ENCODE measurements around the gene UAP1L1. TPM values are rescaled to one million over a fixed set of nuclear protein-coding genes. Genes with fewer than 3 reads are reported as not detected.
"Not testable (repeated sequence)": the region's sequence is repeated elsewhere in the genome, so short reads cannot be mapped to it uniquely, and the experiment has no call there.

UAP1L1 gene
- total RNA-seq, 1 experiment from 2014 or later: 15.6 TPM

DNA sequence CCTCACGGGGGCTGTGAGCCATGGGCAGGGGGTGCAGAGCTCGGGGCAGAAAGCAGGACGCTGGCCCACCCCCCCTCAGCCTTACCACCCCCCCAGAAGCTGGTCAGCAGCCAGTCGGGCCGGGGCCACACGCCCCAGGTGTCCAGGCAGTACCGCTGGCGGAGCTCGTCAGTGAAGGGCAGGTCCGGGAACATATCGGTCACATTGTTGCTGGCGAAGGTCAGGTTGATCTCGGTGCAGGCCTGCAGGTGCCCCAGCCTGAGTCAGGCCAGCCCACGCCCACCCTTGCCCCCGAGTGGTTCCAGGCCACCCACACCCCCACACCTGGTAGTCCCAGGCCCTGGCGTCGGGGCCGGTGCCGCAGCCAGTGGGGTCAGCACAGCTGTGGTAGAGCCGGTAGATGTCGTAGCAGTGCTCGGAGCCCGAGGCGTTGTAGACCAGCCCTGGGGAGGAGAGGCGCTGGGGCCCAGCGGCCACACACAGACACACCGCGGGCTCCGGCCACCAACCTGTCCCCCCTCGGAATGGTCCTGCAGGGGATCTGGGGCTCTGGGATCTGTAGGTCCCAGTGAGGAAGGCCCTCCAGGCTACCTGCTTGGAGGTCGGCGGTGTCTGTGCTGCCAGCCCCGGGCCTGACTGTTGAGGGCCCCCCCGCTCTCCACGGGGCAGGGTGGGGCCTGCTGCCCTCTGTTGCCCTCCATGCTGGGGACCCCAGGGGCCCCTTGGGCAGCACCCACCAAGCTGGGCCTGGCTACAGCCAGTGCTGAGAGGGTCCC is 34.7 kb downstream of the UAP1L1 start:
- no peak for DNase-seq (ENCODE audit: low read depth)

DNA sequence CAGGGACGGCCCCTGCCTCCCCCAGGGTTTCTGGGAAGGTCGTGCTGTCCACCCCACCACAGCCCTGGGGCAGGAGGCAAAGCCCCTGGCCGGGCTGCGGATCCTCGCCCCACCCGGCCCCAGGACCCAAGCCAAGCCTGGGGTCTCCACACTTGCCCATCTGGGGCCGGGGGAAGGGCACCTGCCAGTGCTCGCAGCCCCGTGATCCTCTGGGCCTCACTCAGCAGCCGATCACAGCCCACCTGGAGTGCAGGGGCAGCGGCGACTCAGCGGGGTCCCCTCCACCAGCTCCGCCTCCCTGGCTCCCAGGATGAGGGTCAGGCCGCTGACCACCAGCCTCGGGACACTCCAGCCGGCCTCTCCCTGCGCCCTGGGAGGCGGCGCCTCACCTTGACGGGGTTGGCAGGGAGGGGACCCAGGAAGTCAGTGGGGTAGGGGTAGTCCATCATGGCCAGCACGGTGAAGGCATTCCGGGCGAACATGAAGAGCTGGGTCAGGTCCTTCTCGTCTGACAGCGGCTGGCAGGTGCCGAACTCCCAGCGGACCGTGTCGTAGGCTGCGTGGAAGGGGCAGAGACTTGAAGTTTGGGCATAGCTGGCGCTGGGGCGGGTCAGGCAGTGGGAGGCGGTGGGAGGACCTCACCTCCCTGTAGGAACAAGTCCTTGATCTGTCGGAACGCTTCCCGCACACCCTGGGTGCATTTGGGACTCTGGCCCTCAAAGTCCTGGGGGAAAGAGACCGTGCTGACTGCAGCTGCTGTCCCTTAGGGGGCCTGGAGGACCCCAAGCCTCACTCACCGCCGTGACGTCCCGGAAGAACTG is 35.5 kb downstream of the UAP1L1 start:
- DNase-seq (ENCODE audit: low read depth): no peak

- DNase-seq (ENCODE audit: low read depth): no peak
These were observed 36.3 kb downstream of the UAP1L1 start for GRCh38 chr9:137113385-137114159.

DNA sequence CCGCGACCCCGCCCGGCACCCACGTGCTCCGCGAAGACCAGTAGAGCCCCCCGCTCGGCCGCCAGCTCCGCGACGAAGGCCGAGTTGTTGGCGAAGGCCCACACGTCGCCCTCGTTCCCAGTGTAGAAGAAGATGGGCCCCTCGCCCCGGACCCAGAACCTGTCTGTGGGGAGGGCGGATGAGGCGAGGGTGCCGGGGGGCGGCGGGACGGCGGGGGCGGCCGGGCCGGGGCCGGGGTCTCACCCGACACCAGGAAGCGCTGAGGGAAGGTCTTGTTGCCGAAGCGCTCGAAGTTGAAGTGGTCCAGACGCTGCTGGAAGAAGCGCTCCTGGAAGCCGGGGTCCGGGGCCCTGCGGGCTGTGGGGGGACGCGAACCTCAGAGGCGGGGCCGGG is 36.9 kb downstream of the UAP1L1 start:
- no peak for DNase-seq (ENCODE audit: low read depth)

GRCh38 chr9:137114613-137115393 is 37.5 kb downstream of the UAP1L1 start, which contains the start of gene DPP7:
TSS of gene DPP7 (minus strand) at chr9:137114733. CDS start at chr9:137114713, 20 bp downstream.
- no peak for DNase-seq (ENCODE audit: low read depth)

DNA sequence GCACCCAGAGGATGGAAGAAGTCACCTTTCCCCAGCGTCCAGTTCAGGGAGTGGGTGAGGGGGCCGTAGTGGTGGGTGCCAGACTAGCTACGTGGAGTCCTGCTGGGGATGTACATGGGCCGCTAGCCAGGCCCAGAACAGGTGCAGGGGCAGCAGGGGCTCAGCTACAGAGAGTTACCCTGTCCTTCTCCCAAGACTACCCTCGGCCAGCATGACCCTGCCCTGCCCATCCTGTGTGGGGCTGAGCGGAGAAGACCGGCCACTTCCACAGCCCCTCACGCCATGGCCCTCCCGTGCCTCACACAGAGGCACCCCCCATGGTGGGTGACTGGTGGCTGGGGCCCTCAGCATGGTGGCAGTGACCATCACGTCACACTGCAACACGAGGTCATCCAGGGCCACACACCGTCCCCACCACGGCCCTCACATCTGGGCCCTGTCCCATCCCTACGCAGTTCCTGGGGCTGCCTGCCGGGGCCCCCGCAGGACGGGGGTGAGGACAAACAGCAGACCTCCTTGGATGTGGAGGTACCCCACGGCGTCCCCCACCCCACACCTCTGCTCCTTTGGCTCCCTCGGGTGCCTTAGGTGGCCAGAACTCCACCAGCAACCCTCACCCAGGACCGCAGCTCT is 38.2 kb downstream of the UAP1L1 start:
- DNase-seq (ENCODE audit: low read depth): no peak

DNA sequence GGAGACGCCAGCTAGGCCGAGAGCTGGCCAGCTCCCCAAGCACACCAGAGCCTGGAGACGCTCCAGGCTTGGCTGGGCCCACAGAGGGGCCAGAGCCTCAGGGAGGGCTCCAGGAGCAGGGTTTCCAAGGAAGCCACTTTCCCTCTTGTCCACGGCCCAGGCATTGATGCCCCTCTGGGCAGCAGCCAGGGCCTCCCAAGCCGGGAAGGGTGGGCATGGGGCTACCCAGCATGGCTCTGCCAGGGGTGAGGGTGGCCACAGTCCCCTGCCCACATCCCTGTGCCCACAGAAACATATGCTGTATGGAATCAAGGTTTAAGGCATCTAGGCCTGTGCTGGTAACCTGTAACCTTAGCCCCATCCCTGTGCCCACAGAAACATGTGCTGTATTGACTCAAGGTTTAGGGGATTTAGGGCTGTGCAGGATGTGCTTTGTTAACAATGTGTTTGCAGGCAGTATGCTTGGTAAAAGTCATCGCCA is 38.8 kb downstream of the UAP1L1 start:
- DNase-seq (ENCODE audit: low read depth): no peak

GRCh38 chr9:137116728-137117127 is 39.4 kb downstream of the UAP1L1 start:
- DNase-seq (ENCODE audit: low read depth): no peak

DNA sequence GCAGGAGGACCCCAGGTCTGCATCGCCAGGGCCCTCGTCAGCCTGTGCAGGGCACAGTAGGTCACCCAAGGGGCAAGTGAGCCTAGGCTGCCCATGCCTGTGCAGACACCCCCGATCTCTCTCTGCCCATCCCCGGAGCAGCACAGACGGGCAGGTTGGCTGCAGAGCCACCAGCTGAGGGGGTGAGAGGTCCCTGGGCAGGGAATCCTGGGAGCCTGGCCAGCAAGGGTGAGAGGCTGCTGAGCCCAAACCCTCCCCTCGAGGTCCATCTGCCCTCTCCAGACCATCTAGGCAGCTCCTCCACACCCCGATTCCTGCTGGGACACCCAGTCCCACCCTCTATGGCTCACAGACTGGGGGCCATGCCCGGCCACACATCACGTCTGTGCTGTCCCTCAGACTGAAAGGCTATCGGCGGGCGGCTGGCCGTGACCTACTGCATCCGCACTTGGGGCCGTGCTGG is 40.0 kb downstream of the UAP1L1 start:
- DNase-seq (ENCODE audit: low read depth): no peak

GRCh38 chr9:137118092-137118603 is 40.8 kb downstream of the UAP1L1 start:
- not testable (repeated sequence) for DNase-seq (ENCODE audit: low read depth)

DNA sequence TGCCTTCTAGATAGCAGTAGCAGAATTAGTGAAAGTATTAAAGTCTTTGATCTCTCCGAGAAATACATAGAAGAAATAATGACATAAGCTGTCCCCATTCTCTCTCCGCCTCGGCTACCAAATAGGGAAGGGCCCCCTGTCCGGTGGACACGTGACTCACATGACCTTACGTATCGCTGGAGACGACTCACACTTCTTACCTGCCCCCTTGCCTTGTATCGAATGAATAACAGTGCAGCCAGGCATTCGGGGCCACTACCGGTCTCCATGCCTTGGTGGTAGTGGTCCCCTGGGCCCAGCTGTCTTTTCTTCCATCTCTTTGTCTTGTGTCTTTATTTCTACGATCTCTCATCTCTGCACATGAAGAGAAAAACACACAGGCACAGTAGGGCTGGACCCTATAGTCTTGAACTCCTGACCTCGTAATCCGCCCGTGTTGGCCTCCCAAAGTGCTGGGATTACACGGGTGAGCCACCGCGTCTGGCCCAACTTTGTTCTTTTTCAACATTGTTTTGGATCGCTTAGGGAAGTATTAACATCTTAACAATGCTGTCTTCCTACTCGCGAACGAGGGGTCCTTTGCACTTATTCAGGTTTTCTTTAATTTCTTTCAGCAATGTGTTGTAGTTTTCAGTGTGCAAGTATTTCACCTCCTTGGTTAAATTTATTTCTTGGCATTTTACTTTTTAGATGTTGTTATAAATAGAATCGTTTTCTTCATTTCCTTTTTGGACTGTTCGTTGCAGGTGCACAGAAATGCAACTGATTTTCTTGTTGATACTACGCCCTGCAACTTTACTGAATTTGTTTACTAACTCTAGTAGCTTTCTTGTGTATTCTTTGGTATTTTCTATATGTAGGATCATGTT is 44.8 kb downstream of the UAP1L1 start:
- DNase-seq (ENCODE audit: low read depth): not testable (repeated sequence)

GRCh38 chr9:137122796-137123467 is 45.6 kb downstream of the UAP1L1 start:
- not testable (repeated sequence) for DNase-seq (ENCODE audit: low read depth)

GRCh38 chr9:137123468-137123837 is 46.1 kb downstream of the UAP1L1 start:
- DNase-seq (ENCODE audit: low read depth): no peak

GRCh38 chr9:137123952-137124462 is 46.7 kb downstream of the UAP1L1 start:
- DNase-seq (ENCODE audit: low read depth): not testable (repeated sequence)

- no peak for DNase-seq (ENCODE audit: low read depth)
These were observed 49.5 kb downstream of the UAP1L1 start for GRCh38 chr9:137126786-137127185.

- no peak for DNase-seq (ENCODE audit: low read depth)
These were observed 50.2 kb downstream of the UAP1L1 start for GRCh38 chr9:137127301-137128157.

All from HT1080 (cell line).